OCI-M2 (cell line): ENCODE measurements around the gene CYP39A1.

Experiments
- DNase-seq: peaks from one replicate; lab custom pipeline; 2025; ENCODE audit not compliant: unreplicated experiment; lab: John Stamatoyannopoulos, UW

The CYP39A1 gene, protein sequence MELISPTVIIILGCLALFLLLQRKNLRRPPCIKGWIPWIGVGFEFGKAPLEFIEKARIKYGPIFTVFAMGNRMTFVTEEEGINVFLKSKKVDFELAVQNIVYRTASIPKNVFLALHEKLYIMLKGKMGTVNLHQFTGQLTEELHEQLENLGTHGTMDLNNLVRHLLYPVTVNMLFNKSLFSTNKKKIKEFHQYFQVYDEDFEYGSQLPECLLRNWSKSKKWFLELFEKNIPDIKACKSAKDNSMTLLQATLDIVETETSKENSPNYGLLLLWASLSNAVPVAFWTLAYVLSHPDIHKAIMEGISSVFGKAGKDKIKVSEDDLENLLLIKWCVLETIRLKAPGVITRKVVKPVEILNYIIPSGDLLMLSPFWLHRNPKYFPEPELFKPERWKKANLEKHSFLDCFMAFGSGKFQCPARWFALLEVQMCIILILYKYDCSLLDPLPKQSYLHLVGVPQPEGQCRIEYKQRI

DNA sequence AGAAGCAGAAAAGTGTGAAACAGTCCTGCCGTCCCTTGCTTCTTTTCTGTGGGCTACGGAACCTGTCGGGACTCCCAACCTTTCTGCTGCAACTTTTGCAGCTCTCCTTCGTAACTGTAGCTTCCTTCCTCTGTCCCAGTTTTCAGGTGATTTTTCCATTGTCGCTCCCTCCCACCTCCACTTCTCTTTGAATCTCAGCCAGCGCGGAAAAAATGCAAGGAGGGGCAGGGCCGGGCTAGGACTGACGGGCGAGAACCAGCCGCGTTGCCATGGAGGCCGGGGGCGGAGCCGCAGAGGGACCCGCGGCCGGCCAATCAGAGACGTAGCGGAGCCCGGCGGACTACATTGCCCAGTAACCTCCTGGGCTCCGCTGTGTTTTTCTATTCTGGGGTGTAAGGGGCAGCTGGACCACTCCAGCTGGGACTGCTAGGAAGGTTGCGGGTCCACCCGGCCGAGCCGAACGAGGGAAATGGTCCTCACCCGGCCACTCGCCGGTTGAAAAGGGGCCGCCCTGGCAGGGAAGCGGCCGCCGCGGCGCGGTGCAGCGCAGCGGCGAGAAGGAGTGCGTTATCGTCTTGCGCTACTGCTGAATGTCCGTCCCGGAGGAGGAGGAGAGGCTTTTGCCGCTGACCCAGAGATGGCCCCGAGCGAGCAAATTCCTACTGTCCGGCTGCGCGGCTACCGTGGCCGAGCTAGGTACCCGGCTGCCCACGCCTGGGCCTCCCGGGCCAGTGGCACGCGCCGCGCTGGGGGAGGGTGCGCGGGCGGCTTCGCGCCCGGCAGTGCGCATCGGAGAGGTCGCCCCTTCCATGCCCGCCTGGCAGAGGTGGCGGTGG lies at the start of gene CYP39A1, which contains the start of gene SLC25A27:
Gene CYP39A1 (minus strand): TSS at position 216 of the 836 bp plus-strand sequence. CDS start 236 bp downstream, outside the sequence.
Gene SLC25A27 (plus strand): TSS at position 373 of the 836 bp plus-strand sequence. CDS start 218 bp downstream, at position 591.
- peak; percentile 42 for DNase-seq

DNA sequence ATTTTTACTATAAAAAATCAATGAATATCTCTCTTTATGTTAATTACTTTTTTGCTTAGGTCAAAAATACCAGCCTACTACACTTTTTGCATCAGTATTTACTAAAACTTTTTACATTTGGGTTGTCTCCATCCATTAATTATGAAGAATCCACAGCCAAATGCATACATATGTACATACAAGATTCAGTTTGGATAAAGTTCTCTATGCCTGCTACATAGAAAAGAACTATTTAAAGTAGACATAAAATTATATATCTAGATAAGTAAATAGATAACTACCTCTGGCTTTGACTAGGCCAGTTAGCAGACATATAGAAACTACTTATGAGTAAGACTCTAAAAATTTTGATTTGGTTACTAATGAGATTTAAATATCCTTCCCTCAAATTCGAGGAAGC lies 47.4 kb upstream of the CYP39A1 start:
- no peak for DNase-seq

DNA sequence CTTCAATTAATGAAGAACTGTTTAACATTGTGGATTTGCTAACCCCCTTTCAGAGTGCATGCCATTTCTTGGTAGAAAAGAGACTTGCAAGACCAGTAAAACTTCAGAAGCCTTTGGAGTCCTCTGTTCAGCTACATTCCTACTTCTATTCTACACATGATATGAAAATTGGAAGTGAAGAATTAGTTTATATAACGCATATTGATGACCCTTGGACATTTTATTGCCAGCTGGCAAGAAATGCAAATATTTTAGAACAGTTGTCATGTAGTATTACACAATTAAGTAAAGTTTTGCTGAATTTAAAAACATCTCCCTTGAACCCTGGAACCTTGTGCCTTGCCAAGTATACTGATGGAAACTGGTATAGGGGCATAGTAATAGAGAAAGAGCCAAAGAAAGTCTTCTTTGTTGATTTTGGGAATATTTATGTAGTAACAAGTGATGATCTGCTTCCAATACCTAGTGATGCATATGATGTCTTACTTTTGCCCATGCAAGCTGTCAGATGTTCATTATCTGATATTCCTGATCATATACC lies 38.4 kb upstream of the CYP39A1 start:
- DNase-seq: no peak

DNA sequence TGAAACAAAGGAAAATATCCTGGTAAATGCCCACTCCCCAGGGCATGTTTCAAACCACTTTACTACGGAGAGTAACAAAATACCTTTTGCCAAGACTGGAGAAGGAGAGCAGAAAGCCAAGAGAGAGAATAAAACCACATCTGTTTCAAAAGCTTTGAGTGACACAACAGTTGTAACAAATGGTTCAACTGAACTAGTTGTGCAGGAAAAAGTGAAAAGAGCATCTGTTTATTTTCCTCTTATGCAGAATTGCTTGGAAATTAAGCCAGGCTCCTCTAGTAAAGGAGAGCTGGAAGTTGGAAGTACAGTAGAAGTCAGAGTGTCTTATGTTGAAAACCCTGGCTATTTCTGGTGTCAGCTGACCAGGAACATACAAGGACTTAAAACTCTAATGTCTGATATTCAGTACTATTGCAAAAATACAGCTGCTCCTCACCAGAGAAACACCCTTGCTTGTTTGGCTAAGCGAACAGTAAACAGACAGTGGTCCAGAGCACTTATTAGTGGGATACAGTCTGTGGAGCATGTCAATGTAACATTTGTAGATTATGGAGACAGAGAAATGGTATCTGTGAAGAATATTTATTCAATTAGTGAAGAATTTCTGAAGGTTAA lies 37.6 kb upstream of the CYP39A1 start:
- DNase-seq: no peak

DNA sequence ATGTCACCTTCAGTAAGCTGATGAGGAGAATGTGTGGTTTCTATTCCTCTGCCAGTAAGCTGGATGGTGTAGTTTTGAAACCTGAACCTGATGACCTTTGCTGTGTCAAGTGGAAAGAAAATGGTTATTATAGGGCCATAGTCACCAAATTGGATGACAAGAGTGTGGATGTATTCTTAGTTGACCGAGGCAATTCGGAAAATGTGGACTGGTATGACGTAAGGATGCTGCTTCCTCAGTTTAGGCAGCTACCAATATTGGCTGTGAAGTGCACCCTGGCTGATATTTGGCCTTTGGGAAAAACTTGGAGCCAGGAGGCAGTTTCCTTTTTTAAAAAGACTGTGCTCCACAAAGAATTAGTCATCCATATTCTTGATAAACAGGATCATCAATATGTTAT lies 37.0 kb upstream of the CYP39A1 start:
- DNase-seq: no peak

DNA sequence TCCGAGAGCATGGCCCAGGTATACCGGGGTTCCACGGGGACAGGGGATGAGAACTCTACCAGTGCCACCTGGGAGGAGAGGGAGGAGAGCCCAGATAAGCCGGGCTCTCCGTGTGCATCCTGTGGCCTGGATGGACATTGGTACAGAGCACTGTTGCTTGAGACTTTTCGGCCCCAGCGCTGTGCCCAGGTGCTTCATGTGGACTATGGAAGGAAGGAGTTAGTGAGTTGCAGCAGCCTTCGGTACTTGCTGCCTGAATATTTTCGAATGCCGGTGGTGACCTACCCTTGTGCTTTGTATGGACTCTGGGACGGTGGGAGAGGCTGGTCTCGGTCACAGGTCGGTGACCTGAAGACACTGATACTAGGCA lies 36.3 kb upstream of the CYP39A1 start:
- DNase-seq: no peak

DNA sequence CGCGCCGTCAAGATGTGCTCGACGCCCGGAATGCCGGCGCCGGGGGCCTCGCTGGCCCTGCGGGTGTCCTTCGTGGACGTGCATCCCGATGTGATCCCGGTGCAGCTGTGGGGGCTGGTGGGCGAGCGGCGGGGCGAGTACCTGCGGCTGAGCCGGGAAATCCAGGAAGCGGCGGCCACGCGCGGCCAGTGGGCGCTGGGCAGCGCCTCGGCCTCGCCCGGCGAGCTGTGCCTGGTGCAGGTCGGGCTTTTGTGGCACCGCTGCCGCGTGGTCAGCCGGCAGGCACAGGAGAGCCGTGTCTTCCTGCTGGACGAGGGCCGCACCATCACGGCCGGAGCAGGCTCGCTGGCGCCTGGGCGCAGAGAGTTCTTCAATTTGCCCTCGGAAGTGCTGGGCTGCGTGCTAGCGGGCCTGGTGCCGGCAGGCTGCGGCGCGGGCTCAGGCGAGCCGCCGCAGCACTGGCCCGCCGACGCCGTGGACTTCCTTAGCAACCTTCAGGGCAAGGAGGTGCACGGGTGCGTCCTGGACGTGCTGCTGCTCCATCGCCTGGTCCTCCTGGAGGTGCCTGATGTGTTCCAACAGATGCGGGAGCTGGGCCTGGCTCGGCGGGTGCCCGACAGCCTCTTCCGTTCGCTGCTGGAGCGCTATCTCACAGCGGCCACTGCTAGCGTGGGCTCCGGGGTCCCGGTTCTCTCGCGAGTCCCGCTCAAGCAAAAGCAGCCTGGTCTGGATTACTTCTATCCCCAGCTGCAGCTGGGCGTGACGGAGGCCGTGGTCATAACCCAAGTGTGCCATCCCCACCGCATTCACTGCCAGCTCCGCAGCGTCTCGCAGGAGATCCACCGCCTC lies 35.7 kb upstream of the CYP39A1 start:
- no peak for DNase-seq

DNA sequence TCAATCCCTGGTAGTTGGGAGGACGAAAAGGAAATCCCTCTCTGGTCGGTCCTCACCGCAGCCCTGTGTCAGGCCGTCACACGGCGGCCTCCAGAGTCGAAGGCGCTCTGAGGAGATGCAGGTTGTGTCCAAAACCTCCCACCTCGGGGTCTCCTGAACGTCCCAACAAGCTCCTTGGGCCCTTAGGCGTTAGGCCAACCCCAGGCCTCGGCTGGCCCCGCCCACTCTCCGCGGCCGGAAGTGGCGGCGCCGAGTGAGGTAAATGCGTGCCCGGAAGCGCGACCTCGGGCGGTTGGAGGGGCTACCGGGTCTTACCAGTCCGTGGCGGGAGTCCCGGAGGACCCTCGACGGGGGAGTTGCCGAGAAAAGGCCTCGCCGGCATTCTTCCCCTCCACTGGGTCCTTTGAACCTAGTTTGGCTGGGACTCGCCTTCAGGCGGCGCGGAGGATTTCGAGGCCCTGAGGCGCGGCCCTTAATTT lies 35.0 kb upstream of the CYP39A1 start, which contains the start of gene TDRD6:
Gene TDRD6 (plus strand): TSS at position 267 of the 479 bp plus-strand sequence. CDS start 244 bp downstream, outside the sequence.
- DNase-seq: no peak

DNA sequence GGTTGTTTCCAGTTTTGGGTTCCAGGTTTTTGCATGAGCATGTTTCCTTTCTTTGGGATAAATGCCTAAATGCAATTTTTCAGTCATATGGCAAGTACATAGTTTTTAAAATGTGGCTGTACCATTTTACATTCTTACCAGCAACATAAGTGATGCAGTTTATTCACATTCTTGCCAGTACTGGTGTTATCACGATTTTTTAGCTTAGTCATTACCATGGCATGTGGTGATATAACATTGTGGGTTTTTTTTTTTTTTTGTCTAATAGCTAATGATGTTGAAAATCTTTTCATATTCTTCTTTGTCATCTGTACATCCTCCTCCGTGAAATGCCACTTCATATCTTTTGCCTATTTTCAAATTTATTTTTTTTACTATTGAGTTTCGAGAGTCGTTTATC lies 32.2 kb upstream of the CYP39A1 start:
- no peak for DNase-seq

DNA sequence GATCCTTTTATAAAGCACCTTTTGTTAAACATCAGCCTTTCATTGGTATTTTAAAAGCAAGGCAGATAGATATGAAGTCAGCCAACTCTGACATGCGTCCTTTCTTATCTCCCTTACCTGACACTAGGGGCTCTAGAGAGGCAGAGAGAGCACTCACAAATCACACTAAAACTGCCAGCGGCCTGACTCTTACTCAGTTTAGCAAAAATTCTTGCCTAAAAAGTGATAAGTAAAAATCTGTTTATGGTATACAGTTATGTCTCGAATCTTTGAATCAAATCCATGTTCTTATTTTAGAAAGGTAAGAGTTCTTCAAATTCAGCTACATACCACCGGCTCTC lies 24.7 kb upstream of the CYP39A1 start:
- no peak for DNase-seq

DNA sequence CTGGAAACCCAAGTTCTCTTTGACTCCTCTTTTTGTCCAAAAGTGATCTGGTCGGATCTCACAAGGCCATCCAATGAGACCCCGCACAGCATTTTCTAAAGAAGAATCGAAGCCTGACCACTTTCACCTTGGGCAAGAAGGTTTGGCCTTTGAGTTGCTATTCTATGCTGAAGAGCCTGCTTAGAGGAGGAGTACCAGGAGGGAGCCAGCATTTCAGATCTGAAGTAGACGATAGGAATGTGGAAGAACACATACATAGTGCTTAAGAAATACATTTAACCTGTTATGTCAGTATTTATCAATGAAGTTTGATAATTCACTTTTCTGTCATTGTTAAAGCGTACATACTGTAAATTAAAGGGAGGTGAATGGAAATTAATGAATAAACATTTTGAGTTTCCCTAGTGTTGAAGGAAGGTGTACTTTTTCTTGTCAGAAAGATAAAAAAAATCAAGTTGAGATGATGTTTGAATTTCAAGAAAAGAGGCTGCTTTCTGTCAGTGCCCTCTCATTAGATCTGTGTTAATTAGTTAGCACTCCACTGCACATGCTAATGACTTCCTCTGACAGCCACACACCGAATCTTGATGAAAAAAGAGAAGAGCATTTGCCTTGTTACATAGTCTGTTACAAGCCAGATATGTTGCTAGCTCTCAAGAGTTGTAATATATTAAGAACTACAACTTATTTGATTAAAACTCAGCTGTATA lies 24.1 kb upstream of the CYP39A1 start:
- DNase-seq: no peak

DNA sequence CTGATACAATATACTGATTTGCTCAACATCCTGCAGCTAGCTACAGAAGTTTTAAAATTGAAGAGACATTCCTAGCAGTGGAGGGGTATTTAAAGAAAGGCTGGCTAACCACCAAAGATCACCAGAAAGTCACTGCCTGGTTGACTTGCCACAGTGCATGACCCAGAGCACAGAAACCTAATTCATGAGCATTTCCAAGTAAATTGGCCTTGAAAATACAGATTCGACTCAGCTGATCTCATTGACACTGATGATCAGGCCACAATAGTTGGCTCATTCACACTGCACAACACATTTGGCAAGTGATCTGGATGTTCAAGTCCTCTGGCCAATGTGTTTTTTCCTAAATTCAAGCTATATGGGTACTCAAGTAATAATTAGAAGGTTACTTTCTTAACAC lies 21.8 kb upstream of the CYP39A1 start:
- DNase-seq: no peak

DNA sequence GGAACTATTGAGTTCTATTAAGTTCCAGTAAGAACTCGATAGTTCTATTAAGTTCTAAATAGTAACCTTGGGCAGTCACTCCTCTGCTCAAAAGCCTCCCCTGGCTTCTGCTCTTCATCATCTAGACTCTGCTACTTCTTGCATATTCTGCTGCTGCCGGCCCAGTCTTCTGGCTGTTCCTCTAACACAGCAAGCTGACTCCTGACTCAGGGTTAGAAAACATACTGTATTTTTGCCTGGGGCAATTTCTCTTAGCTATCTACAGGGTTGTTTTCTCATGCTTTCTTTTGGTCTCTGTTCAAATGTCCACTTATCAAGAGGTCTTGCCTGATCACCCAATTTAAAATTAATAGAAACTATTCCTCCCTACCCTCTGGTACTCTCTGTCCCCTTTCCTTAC lies 14.8 kb upstream of the CYP39A1 start:
- DNase-seq: no peak

DNA sequence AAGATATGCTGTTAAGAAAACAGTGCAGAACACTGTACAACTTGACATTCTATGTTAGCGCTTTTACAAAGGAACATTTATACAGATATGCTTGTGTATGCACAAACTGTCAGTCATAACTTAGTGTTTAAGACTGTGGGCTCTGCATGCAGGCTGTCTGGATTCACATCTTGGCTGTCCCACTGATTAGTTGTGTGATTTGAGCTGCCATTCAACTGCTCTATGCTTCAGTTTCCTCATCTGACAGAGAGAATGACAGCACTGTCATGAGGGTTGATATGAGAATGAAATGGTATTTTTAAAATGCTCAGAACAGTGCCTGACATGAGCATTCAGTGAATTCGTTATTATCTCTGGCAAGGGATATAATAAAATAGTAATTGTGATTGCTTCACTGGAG lies 8.9 kb upstream of the CYP39A1 start:
- no peak for DNase-seq

DNA sequence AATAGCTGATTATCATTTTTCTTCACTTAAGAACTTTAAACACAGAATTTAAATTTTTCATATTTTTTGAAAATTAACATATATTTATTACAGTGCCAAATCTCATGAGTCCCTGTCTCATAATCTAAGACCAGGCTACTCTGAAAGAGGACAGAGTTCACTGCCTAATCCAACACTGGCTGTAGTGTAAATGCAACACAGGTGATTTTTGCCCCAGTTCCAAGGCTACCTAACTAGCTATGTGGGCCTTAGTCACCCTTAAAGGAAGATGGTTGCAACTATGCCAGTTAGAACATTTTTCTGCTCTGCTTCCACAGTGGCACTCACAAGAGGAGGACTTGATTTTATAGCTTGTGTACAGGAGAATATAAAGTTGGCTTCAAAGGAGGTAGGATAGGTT lies 5.0 kb upstream of the CYP39A1 start:
- no peak for DNase-seq

DNA sequence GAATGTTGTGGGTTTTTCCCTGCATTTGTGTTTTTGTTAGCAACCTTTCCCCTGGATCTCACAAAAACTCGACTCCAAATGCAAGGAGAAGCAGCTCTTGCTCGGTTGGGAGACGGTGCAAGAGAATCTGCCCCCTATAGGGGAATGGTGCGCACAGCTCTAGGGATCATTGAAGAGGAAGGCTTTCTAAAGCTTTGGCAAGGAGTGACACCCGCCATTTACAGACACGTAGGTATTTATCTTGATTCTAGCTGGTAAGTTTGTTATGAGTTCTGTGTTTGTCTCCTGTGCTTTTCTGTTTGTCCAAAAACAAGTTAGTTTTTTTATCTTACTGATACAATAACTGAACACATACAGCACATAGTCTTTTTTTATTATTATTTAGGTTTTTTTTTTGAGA lies 3.2 kb upstream of the CYP39A1 start:
- DNase-seq: no peak

DNA sequence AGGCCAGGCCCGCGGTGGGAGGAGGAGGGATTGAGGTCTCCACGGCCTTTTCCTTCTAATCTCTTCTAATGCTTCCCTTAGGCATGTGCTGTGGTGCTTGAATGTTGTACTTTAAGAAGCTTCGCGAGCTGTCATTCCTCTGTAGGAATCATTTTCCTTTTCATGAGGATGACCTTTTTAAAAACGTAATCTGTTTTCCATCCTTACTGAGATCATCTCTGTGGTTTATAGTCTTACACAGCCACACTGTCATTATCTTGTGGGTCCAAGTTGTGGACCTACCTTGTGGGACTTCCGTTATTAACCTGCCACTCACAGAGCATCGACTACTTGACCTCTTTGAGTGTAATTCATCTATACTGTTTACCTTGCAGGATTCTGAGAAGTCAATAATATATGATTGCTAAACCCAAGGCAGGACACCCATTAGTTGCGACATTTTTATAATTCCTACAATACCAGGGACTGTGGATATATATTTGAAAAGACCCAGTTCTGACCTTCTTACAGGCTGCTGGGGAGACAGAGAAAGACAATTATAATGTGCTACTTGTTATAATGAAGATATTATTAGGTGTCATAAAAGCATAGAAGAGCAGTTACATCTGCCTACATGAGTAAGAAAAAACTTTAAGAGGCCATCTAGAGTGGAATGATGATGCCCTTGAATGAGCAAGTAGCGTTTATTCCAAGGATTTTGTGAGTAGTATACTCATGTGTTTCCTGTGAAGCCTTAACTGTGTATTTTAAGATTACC lies 999 bp upstream of the CYP39A1 start:
- DNase-seq: no peak

DNA sequence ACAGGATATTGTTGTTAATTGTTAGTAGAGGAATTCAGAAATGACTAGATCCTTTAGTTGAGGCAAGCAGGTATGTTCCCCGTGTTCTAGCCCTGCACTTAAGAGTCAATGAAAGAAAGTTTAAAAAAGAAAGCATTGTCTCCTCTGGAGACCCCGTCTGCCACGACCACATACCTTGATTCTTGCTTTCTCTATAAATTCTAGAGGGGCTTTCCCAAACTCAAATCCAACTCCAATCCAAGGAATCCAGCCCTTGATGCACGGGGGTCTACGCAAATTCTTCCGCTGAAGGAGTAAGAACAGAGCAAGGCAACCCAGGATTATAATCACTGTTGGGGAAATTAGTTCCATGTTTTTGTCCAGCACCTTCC lies 401 bp downstream of the CYP39A1 start:
- no peak for DNase-seq

DNA sequence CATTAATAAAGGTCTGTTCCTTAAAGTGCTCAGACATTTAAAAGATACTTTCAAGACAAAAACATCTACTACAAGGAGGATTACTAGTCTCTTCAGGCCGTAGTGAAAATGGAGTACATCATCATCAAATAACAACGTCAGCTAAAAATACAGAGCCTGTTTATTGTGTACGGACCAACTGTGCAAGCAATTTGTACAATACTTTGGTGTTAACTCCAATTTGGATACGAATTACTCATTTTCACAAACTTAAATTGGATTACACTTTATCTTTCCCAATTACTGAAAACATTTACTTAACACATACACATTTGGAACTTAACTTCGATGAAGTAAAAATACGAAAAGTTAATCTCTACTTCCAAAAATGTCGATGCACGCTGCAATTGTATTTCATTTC lies 802 bp downstream of the CYP39A1 start:
- DNase-seq: no peak
